ENCODE measurements around the gene DCTN3. TPM values are rescaled to one million over a fixed set of nuclear protein-coding genes. Genes with fewer than 3 reads are reported as not detected.

Gene DCTN3
- total and polyA plus RNA-seq, 9 of the 15 experiments (the other 6 are each of a cell fraction or from before 2014, with no cell fraction given) = 11.0 to 51.0 (median 41.9) TPM

DNA sequence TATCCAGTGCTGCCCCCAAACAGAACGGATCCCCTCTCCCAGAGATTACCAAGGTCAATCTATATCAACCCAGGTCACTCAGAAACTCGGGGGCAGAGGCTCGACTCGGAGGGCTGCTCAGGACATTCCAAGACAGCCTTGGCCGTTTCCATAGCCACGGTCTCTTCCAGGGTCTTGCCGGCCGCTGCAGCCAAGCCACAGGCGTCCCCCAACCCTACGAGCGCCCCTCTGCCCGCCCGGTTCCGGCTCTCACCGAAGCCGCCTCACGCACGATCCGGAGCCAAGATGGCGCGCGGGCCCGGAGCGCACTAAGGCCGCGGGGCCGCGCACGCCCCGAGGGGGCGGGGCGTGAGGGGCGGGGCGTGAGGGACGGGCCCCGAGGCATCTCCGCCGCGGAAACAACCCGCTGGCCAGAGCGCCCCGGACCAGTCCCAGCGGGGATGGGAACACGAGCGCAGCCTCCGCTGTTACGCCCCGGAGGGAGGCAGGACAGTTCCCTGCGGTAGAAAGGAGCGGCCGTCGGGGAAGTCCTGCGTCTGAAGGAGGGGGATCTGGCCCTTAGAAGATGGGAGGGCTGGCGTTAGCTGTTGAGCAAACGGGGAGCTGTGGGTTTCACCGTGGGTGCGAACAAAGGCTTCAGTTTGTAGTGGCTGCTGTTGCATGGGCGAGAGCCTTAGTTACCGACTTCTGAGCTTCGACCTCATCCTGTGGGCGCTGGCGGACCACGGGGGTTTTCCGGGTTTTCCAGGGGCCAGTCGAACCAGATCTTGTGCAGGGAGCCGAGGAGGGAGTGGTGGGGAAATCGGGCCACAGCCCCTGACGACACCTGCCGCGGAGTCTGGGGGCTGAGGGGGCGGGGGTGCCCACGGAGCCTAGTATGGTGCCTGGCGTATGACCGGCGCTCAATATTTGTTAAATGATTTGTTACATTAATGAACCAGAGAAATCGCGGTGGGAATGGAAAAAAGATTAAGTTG, 8.2 kb downstream of the DCTN3 start, which contains the start of gene RPP25L (continued):
- TF ChIP-seq SMAD1 (IDR thresholded peaks at IDR 0.05; ENCODE audit: low read depth, low read length, partially characterized antibody) = peak; percentile 28
- TF ChIP-seq MYBL2 (IDR thresholded peaks at IDR 0.05; ENCODE audit: low read depth) = no peak
- no peak for TF ChIP-seq MYBL2 (CRISPR knock-in tag; IDR thresholded peaks at IDR 0.05; ENCODE audit: borderline replicate concordance)
- TF ChIP-seq HCFC1 (IDR thresholded peaks at IDR 0.05; ENCODE audit: low read depth, low read length) = peak; percentile 24; the same call in 1 of the 2 replicates
- TF ChIP-seq, protein P1, sequence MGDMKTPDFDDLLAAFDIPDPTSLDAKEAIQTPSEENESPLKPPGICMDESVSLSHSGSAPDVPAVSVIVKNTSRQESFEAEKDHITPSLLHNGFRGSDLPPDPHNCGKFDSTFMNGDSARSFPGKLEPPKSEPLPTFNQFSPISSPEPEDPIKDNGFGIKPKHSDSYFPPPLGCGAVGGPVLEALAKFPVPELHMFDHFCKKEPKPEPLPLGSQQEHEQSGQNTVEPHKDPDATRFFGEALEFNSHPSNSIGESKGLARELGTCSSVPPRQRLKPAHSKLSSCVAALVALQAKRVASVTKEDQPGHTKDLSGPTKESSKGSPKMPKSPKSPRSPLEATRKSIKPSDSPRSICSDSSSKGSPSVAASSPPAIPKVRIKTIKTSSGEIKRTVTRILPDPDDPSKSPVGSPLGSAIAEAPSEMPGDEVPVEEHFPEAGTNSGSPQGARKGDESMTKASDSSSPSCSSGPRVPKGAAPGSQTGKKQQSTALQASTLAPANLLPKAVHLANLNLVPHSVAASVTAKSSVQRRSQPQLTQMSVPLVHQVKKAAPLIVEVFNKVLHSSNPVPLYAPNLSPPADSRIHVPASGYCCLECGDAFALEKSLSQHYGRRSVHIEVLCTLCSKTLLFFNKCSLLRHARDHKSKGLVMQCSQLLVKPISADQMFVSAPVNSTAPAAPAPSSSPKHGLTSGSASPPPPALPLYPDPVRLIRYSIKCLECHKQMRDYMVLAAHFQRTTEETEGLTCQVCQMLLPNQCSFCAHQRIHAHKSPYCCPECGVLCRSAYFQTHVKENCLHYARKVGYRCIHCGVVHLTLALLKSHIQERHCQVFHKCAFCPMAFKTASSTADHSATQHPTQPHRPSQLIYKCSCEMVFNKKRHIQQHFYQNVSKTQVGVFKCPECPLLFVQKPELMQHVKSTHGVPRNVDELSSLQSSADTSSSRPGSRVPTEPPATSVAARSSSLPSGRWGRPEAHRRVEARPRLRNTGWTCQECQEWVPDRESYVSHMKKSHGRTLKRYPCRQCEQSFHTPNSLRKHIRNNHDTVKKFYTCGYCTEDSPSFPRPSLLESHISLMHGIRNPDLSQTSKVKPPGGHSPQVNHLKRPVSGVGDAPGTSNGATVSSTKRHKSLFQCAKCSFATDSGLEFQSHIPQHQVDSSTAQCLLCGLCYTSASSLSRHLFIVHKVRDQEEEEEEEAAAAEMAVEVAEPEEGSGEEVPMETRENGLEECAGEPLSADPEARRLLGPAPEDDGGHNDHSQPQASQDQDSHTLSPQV (IDR thresholded peaks at IDR 0.05) = no peak

Measured in K562 (cell line).